Activated CD4-positive, alpha-beta T cell treated with anti-CD3 and anti-CD28 coated beads, Interleukin-2, amount 10 ng/mL, durations not matched to agents 7 days and 5 days (primary cell): ENCODE data around the gene MAIP1. TPM values are rescaled to one million over a fixed set of nuclear protein-coding genes. Genes with fewer than 3 reads are reported as not detected.
"Not testable (repeated sequence)": the region's sequence is repeated elsewhere in the genome, so short reads cannot be mapped to it uniquely, and the experiment has no call there.

Experiments used
- CTCF ChIA-PET: fragments of 350-600 bp; sonication (Branson Sonifier 250); formaldehyde crosslinking; loops from one replicate; lab custom pipeline; 2021; ENCODE audit warnings: antibody characterized with exemption; lab: Charles Lee
- POLR2A ChIA-PET: fragments of 350-600 bp; sonication (Branson Sonifier 250); formaldehyde crosslinking; loops from one replicate; lab custom pipeline; 2021; ENCODE audit warnings: antibody characterized with exemption; lab: Charles Lee
- DNase-seq: peaks from one replicate; pipeline ENCODE4 v3.0.0-alpha.2; 2020
- H3K27ac Mint-ChIP-seq: one replicate; pipeline ENCODE4 v1.8.0; 2021; ENCODE audit warnings: mild to moderate bottlenecking, moderate library complexity, mixed read lengths
- H3K27me3 Mint-ChIP-seq: one replicate; pipeline ENCODE4 v1.8.0; 2021; ENCODE audit warnings: mixed read lengths
- H3K36me3 Mint-ChIP-seq: one replicate; pipeline ENCODE4 v1.8.0; 2021; ENCODE audit warnings: low read depth, mixed read lengths
- H3K4me1 Mint-ChIP-seq: one replicate; pipeline ENCODE4 v1.8.0; 2021; ENCODE audit warnings: mixed read lengths
- H3K4me3 Mint-ChIP-seq: one replicate; pipeline ENCODE4 v1.8.0; 2021; ENCODE audit warnings: mild to moderate bottlenecking, moderate library complexity, mixed read lengths
- H3K9me3 Mint-ChIP-seq: one replicate; pipeline ENCODE4 v1.8.0; 2021; ENCODE audit warnings: mixed read lengths
- total RNA-seq, 2 experiments: library from RNA; stranded (reverse); gene quantifications; one replicate each; pipeline ENCODE4 v1.2.3, GENCODE V29; 2021

MAIP1 gene
- 10 to 100 TPM; 20.6 to 20.7 TPM for total RNA-seq

GRCh38 chr2:199955339-199956061 lies at the start of gene MAIP1, which contains the start of gene TYW5:
Gene MAIP1, plus strand, starts transcription at chr2:199955582. Its CDS starts 217 bp downstream, at chr2:199955799.
Gene TYW5, minus strand, starts transcription at chr2:199955491. Its CDS starts 21 bp downstream, at chr2:199955470.
- DNase-seq: peak; percentile 84
- peaks cover 12% of the 10 kb centered on the region for H3K36me3 Mint-ChIP-seq
- ChIA-PET POLR2A (no interaction called here), CTCF (interaction anchor here (1.0 to 1.4 kb wide), 2 partner anchors 15 to 18 kb away, joined by 3 to 4 read pairs; no protein-coding TSS in a partner anchor)
- peaks cover 66% of the 10 kb centered on the region for H3K4me1 Mint-ChIP-seq
- H3K9me3 Mint-ChIP-seq: no peaks in the 10 kb centered on the region
- H3K27ac Mint-ChIP-seq: peak within 1 kb of the TSS; percentile 95
- peak within 1 kb of the TSS; percentile 99 for H3K4me3 Mint-ChIP-seq
- H3K27me3 Mint-ChIP-seq: no peaks in the 10 kb centered on the region

- ChIA-PET CTCF (no interaction called here), POLR2A (interaction anchor here (0.6 kb wide), 1 partner anchor 130 kb away, joined by 3 read pairs; no protein-coding TSS in a partner anchor)
- Mint-ChIP-seq H3K4me3 (no peak overlapping the region), H3K27ac (no peak overlapping the region), H3K9me3 (no peaks in the 10 kb centered on the region), H3K27me3 (peaks cover 4% of the 10 kb centered on the region), H3K36me3 (peaks cover 4% of the 10 kb centered on the region), H3K4me1 (peaks cover 10% of the 10 kb centered on the region)
- no peak for DNase-seq
These were observed 48.2 kb upstream of the MAIP1 start for GRCh38 chr2:199907008-199907714.

- ChIA-PET POLR2A (no interaction called here), CTCF (interaction anchor here (1.2 to 1.4 kb wide), 2 partner anchors 9 to 14 kb away, joined by 3 read pairs; no protein-coding TSS in a partner anchor)
- Mint-ChIP-seq H3K36me3 (peaks cover 19% of the 10 kb centered on the region), H3K27ac (peak overlapping the region; percentile 92), H3K4me3 (peak overlapping the region; percentile 92), H3K9me3 (no peaks in the 10 kb centered on the region), H3K4me1 (peaks cover 26% of the 10 kb centered on the region), H3K27me3 (peaks cover 4% of the 10 kb centered on the region)
- no peak for DNase-seq
These were observed 44.9 kb upstream of the MAIP1 start for GRCh38 chr2:199910338-199911051.

GRCh38 chr2:199911052-199911876 lies 44.1 kb upstream of the MAIP1 start, which contains the start of gene C2orf69:
Gene C2orf69, plus strand, starts transcription at chr2:199911293. Its CDS starts 146 bp downstream, at chr2:199911439.
- POLR2A ChIA-PET: interaction anchor here (0.5 kb wide), 1 partner anchor 468 kb away, joined by 3 read pairs; no protein-coding TSS in a partner anchor

GRCh38 chr2:199911877-199912161 lies 43.6 kb upstream of the MAIP1 start:
- DNase-seq: no peak
- H3K4me1 Mint-ChIP-seq: peaks cover 28% of the 10 kb centered on the region
- H3K27ac Mint-ChIP-seq: peak overlapping the region; percentile 92
- H3K27me3 Mint-ChIP-seq: no peaks in the 10 kb centered on the region
- ChIA-PET CTCF (no interaction called here), POLR2A (no interaction called here)
- peaks cover 8% of the 10 kb centered on the region for H3K9me3 Mint-ChIP-seq
- H3K36me3 Mint-ChIP-seq: peaks cover 32% of the 10 kb centered on the region
- peak overlapping the region; percentile 92 for H3K4me3 Mint-ChIP-seq

More at GRCh38 chr2:199911052-199911876, 44.1 kb upstream of the MAIP1 start, which contains the start of gene C2orf69:
- Mint-ChIP-seq H3K4me3 (peak within 1 kb of the TSS; percentile 92), H3K4me1 (peaks cover 27% of the 10 kb centered on the region), H3K27me3 (no peaks in the 10 kb centered on the region), H3K36me3 (peaks cover 26% of the 10 kb centered on the region), H3K27ac (peak within 1 kb of the TSS; percentile 92), H3K9me3 (peaks cover 4% of the 10 kb centered on the region)
- CTCF ChIA-PET: interaction anchor here (1.2 to 1.4 kb wide), 2 partner anchors 9 to 15 kb away, joined by 3 read pairs; no protein-coding TSS in a partner anchor
- DNase-seq: peak; percentile 93

- H3K27me3 Mint-ChIP-seq, DNase-seq, POLR2A ChIA-PET, CTCF ChIA-PET: not testable (repeated sequence)
- Mint-ChIP-seq H3K4me1 (peaks cover 28% of the 10 kb centered on the region), H3K4me3 (peak overlapping the region; percentile 92), H3K9me3 (peaks cover 16% of the 10 kb centered on the region), H3K27ac (peak overlapping the region; percentile 73), H3K36me3 (peaks cover 40% of the 10 kb centered on the region)
These were observed 42.7 kb upstream of the MAIP1 start for GRCh38 chr2:199912553-199913114.

- Mint-ChIP-seq H3K9me3 (peaks cover 17% of the 10 kb centered on the region), H3K4me3 (no peak overlapping the region), H3K4me1 (peaks cover 28% of the 10 kb centered on the region), H3K36me3 (peaks cover 53% of the 10 kb centered on the region), H3K27me3 (no peaks in the 10 kb centered on the region), H3K27ac (no peak overlapping the region)
- no peak for DNase-seq
- CTCF ChIA-PET: no interaction called here
- POLR2A ChIA-PET: no interaction called here
These were observed 40.9 kb upstream of the MAIP1 start for GRCh38 chr2:199914372-199914958.

GRCh38 chr2:199916980-199917379 lies 38.4 kb upstream of the MAIP1 start:
- Mint-ChIP-seq H3K27ac (no peak overlapping the region), H3K4me1 (peaks cover 19% of the 10 kb centered on the region), H3K9me3 (peaks cover 17% of the 10 kb centered on the region), H3K27me3 (no peaks in the 10 kb centered on the region), H3K36me3 (peaks cover 62% of the 10 kb centered on the region), H3K4me3 (no peak overlapping the region)
- no peak for DNase-seq
- ChIA-PET CTCF (no interaction called here), POLR2A (no interaction called here)

GRCh38 chr2:199922856-199923255 lies 32.5 kb upstream of the MAIP1 start:
- ChIA-PET POLR2A (no interaction called here), CTCF (no interaction called here)
- H3K36me3 Mint-ChIP-seq: peaks cover 44% of the 10 kb centered on the region
- H3K27me3 Mint-ChIP-seq: no peaks in the 10 kb centered on the region
- H3K4me1 Mint-ChIP-seq: peaks cover 6% of the 10 kb centered on the region
- H3K9me3 Mint-ChIP-seq: no peaks in the 10 kb centered on the region
- no peak overlapping the region for H3K4me3 Mint-ChIP-seq
- no peak overlapping the region for H3K27ac Mint-ChIP-seq
- no peak for DNase-seq

- Mint-ChIP-seq H3K4me1 (peaks cover 8% of the 10 kb centered on the region), H3K9me3 (no peaks in the 10 kb centered on the region), H3K4me3 (no peak overlapping the region), H3K27ac (no peak overlapping the region), H3K27me3 (no peaks in the 10 kb centered on the region), H3K36me3 (peaks cover 44% of the 10 kb centered on the region)
- no peak for DNase-seq
- ChIA-PET POLR2A (no interaction called here), CTCF (no interaction called here)
These were observed 31.5 kb upstream of the MAIP1 start for GRCh38 chr2:199923924-199924323.

GRCh38 chr2:199926806-199927205 lies 28.6 kb upstream of the MAIP1 start:
- no peaks in the 10 kb centered on the region for H3K9me3 Mint-ChIP-seq
- H3K27ac Mint-ChIP-seq: no peak overlapping the region
- no peak for DNase-seq
- POLR2A ChIA-PET: no interaction called here
- H3K27me3 Mint-ChIP-seq: no peaks in the 10 kb centered on the region
- CTCF ChIA-PET: interaction anchor here (0.6 kb wide), 1 partner anchor 54 kb away, joined by 4 read pairs; no protein-coding TSS in a partner anchor
- H3K4me1 Mint-ChIP-seq: peaks cover 7% of the 10 kb centered on the region
- peaks cover 41% of the 10 kb centered on the region for H3K36me3 Mint-ChIP-seq
- H3K4me3 Mint-ChIP-seq: no peak overlapping the region
